Measurements from ENCODE around the gene SLC35D1. TPM values are rescaled to one million over a fixed set of nuclear protein-coding genes. Genes with fewer than 3 reads are reported as not detected.
A peak's percentile ranks its signal among the peaks of the same experiment; 100 is the strongest.

SLC35D1 gene
- polyA plus RNA-seq, 1 of the 3 experiments (the other 2 are of a cell fraction) = 4.8 TPM

- H2AFZ ChIP-seq (ENCODE audit: low read depth) = no peak overlapping the region
- DNase-seq = no peak
- peaks cover 54 to 71% of the 10 kb centered on the region in 2 experiments for H3K36me3 ChIP-seq (replicated peaks in 1 of 2; ENCODE audit: control insufficient read depth in 1 of 2, insufficient read depth in 2 of 2, low read length in 1 of 2)
Observed at GRCh38 chr1:66951513-66951912, 102.4 kb downstream of the SLC35D1 start.

More at GRCh38 chr1:66951513-66951912, 102.4 kb downstream of the SLC35D1 start:
- Histone ChIP-seq H3K9me2 (no peaks in the 10 kb centered on the region), H3K4me3 (ENCODE audit: low read depth in 2 of 2, low read length in 1 of 2) (no peak overlapping the region), H3K4me2 (no peak overlapping the region), H3K27ac (ENCODE audit: low read depth in 2 of 2, low read length in 1 of 2) (peak overlapping the region in 1 of 2 experiments; percentile 42; a peak in 2 of 4 replicates), H3K79me2 (ENCODE audit: insufficient read depth) (peaks cover 83% of the 10 kb centered on the region), H3K27me3 (ENCODE audit: insufficient read depth) (no peaks in the 10 kb centered on the region), H3K9me3 (no peaks in the 10 kb centered on the region), H3F3A (replicated peaks; ENCODE audit: insufficient read depth) (peaks cover 21% of the 10 kb centered on the region), H3K4me1 (ENCODE audit: control insufficient read depth in 1 of 2, insufficient read depth in 2 of 2, low read depth in 1 of 2, low read length in 1 of 2) (no peaks in the 10 kb centered on the region), H3K9ac (no peak overlapping the region), H4K20me1 (ENCODE audit: insufficient read depth) (0 out of 2 replicates have a peak, but pooled peaks cover 5% of the 10 kb centered on the region)
- TF ChIP-seq MXI1 (IDR thresholded peaks at IDR 0.05; ENCODE audit: low read depth, low read length) = no peak
- TF ChIP-seq TCF12 (IDR thresholded peaks at IDR 0.05) = peak; percentile 24; the same call in 1 of the 2 replicates
- TF ChIP-seq FOSL2 (IDR thresholded peaks at IDR 0.05; ENCODE audit: borderline replicate concordance, low read depth) = peak; percentile 41; the same call in 1 of the 2 replicates
- no peak for TF ChIP-seq FOXJ3 (CRISPR knock-in tag; IDR thresholded peaks at IDR 0.05)
- TF ChIP-seq CTCF (IDR thresholded peaks at IDR 0.05) = no peak
- peak; percentile 24; the same call in 1 of the 2 replicates for TF ChIP-seq JUND (IDR thresholded peaks at IDR 0.05)
- ChIA-PET CTCF (interaction anchor here (1.3 to 1.4 kb wide), 2 partner anchors 187 to 198 kb away, joined by 3 read pairs; no protein-coding TSS in a partner anchor), POLR2A (no interaction called here)
- 29% methylated on average over 6 of the region's 6 CpGs for WGBS (ENCODE audit: low lambda C conversion rate)

Small RNA genes within 50 kb of the gene (small RNA-seq; reads per million reads assigned to genes)
- gene RF00322 = 0 reads per million in 7 experiments

Other genes with a start within 250 kb of the SLC35D1 start
- 1.3 and 1.9 TPM in 2 replicates for gene DNAI4, start 129.3 kb downstream of the SLC35D1 start, polyA plus RNA-seq (2012; rRNA removed)
- 4.4 and 5.5 TPM in 2 replicates for gene MIER1, start 129.2 kb downstream of the SLC35D1 start, polyA plus RNA-seq (2012; rRNA removed)
- gene C1orf141, start 80.8 kb upstream of the SLC35D1 start, polyA plus RNA-seq (2012; rRNA removed) = not detected in 2 replicates
- gene IL23R, start 112.3 kb upstream of the SLC35D1 start, polyA plus RNA-seq (2012; rRNA removed) = not detected in 2 replicates